Erythroblast (primary cell): ENCODE results near the gene MYH10.

Experiments used
- DNase-seq, 2 experiments: peaks; one replicate each; lab custom pipeline; 2025; lab: John Stamatoyannopoulos, UW
- GATA1 ChIP-seq: IDR thresholded peaks from 2 replicates; pipeline ENCODE4 v1.6.1; 2011; ENCODE audit warnings: low read depth, mild to moderate bottlenecking, control low read depth, low read length, moderate library complexity
- POLR2A ChIP-seq: IDR thresholded peaks from 2 replicates; pipeline ENCODE4 v1.6.1; 2011; ENCODE audit warnings: mild to moderate bottlenecking, low read length

Gene MYH10

GRCh38 chr17:8467527-8467926 lies 163.0 kb downstream of the MYH10 start:
- no peak for DNase-seq
- TF ChIP-seq GATA1 (no peak), POLR2A (no peak)

- no peak for DNase-seq
- TF ChIP-seq GATA1 (no peak), POLR2A (no peak)
These were observed 163.7 kb downstream of the MYH10 start for GRCh38 chr17:8466873-8467272.

- DNase-seq, result no peak
- TF ChIP-seq GATA1 (no peak), POLR2A (no peak)
These were observed 164.1 kb downstream of the MYH10 start for GRCh38 chr17:8466456-8466855.

GRCh38 chr17:8465759-8466158 lies 164.8 kb downstream of the MYH10 start:
- DNase-seq, result no peak
- TF ChIP-seq GATA1 (no peak), POLR2A (no peak)

- DNase-seq, result no peak
- TF ChIP-seq POLR2A (no peak), GATA1 (no peak)
These were observed 165.2 kb downstream of the MYH10 start for GRCh38 chr17:8465356-8465755.

GRCh38 chr17:8464941-8465340 lies 165.6 kb downstream of the MYH10 start:
- TF ChIP-seq POLR2A (no peak), GATA1 (no peak)

GRCh38 chr17:8463099-8463498 lies 167.4 kb downstream of the MYH10 start:
- TF ChIP-seq GATA1 (no peak), POLR2A (no peak)
- DNase-seq, result no peak

More at GRCh38 chr17:8464941-8465340, 165.6 kb downstream of the MYH10 start:
- DNase-seq, result no peak

GRCh38 chr17:8462564-8462963 lies 168.0 kb downstream of the MYH10 start:
- no peak for TF ChIP-seq GATA1
- TF ChIP-seq POLR2A, result no peak

GRCh38 chr17:8459831-8460230 lies 170.7 kb downstream of the MYH10 start:
- TF ChIP-seq GATA1 (no peak), POLR2A (no peak)

More at GRCh38 chr17:8462564-8462963, 168.0 kb downstream of the MYH10 start:
- no peak for DNase-seq

GRCh38 chr17:8459107-8459506 lies 171.4 kb downstream of the MYH10 start:
- no peak for DNase-seq
- TF ChIP-seq POLR2A (no peak), GATA1 (no peak)

More at GRCh38 chr17:8459831-8460230, 170.7 kb downstream of the MYH10 start:
- DNase-seq, result no peak

- TF ChIP-seq GATA1 (no peak), POLR2A (no peak)
- DNase-seq, result no peak
These were observed 172.4 kb downstream of the MYH10 start for GRCh38 chr17:8458128-8458527.

- DNase-seq, result no peak
- TF ChIP-seq POLR2A (no peak), GATA1 (no peak)
These were observed 174.8 kb downstream of the MYH10 start for GRCh38 chr17:8455665-8456209.

- no peak for DNase-seq
- TF ChIP-seq GATA1 (no peak), POLR2A (no peak)
These were observed 177.2 kb downstream of the MYH10 start for GRCh38 chr17:8453326-8453725.

- DNase-seq, result no peak
- no peak for TF ChIP-seq POLR2A
- no peak for TF ChIP-seq GATA1
These were observed 178.5 kb downstream of the MYH10 start for GRCh38 chr17:8451933-8452614.

GRCh38 chr17:8448310-8448709 lies 182.2 kb downstream of the MYH10 start:
- TF ChIP-seq POLR2A (no peak), GATA1 (no peak)
- peak; percentile 28 to 42 for DNase-seq

GRCh38 chr17:8447799-8448198 lies 182.7 kb downstream of the MYH10 start:
- peak; percentile 38 to 41 for DNase-seq
- TF ChIP-seq POLR2A, result no peak
- TF ChIP-seq GATA1, result no peak

GRCh38 chr17:8445536-8445935 lies 185.0 kb downstream of the MYH10 start:
- DNase-seq, result no peak
- TF ChIP-seq POLR2A (no peak), GATA1 (no peak)
